ENCODE data around the gene PLA2G4A.

Gene PLA2G4A

DNA sequence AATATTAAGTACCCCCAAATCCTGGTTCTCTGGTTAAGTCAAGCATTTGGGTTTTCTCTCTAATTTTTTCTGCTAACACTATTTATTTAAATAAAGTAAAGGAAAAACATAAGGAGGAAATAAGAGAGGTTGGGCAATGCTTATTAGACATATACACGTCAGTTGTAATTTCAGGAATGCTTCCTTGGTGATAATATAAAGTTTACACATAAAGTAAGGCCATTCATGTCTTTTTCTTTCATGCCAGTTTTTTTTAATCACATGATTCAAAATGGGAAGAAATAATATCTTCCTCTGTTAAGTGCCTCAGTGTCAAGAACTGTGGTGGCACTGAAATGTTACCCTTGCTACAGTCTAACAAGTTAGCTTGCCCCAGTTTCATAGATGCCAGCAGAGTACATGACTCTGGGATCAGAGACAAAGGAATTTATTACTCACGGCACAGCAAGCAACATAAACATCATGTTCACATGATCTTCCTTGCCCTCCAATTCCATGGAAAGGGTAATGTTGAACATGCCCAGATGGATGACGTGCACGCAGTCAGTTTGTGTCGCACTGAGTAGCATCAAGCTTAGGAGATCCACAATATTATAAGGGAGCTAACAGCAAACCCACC lies 184.9 kb downstream of the PLA2G4A start:
- no peak for DNase-seq (ENCODE audit: low read depth in 1 of 2, low spot score in 1 of 2)

GRCh38 chr1:187018291-187018690 lies 189.5 kb downstream of the PLA2G4A start:
- DNase-seq (ENCODE audit: low read depth in 1 of 2, low spot score in 1 of 2): no peak

GRCh38 chr1:187027253-187027652 lies 198.5 kb downstream of the PLA2G4A start:
- DNase-seq (ENCODE audit: low read depth in 1 of 2, low spot score in 1 of 2): no peak

GRCh38 chr1:187032316-187032981 lies 203.7 kb downstream of the PLA2G4A start:
- no peak for DNase-seq (ENCODE audit: low read depth in 1 of 2, low spot score in 1 of 2)

DNA sequence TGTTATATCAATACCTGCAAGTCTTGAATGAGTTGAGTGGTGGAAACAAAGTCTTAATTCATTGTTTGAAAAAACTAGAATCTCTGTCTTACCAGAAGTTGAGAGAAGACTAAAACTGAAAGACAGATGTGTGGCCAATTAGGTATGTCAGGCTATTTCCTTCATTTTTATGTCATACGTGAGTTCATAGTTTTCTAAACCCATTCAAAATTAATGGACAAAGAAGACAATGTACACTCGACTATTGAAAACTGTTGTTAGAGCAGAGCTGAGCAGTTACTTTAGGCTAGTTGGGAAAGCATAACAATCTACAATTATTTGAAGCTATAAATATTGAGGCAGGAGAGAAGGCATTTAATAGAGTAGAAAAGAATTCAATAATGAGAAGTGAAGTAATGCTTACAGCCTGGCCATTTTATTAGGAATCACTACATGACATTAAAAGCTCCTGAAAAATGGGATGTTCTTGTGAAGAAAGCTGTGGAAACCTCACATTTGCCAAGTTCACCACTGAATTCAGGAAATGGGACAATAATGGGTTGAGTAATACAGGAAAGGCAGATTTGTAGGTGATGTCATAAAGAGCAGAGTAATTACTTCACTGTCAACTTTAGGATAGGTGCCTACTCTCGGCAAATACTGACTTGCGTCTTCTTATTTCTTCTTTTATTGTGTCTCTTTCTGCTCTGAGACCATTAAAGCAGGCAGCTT lies 204.4 kb downstream of the PLA2G4A start:
- DNase-seq (ENCODE audit: low read depth in 1 of 2, low spot score in 1 of 2): no peak

GRCh38 chr1:187033693-187034390 lies 205.1 kb downstream of the PLA2G4A start:
- DNase-seq (ENCODE audit: low read depth in 1 of 2, low spot score in 1 of 2): no peak

DNA sequence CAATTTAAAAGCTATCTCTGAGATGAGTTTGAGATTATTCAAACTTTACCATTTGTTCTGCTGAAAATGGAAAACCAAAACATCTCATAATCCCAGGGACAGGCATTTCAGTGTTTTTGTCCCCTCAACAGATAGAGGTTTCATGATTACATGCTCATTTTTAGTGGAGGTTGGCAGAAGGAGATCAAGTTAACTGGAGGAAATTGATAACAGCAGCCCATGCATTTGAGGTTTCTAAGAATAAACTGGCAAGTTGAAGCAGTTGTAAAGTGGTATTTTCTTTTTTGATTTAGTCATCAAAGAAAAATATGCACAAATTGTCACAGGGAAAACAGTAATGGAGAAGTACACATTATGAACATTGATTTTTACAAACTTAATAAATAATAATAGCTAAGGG lies 205.8 kb downstream of the PLA2G4A start:
- DNase-seq (ENCODE audit: low read depth in 1 of 2, low spot score in 1 of 2): no peak

GRCh38 chr1:187037973-187038553 lies 209.3 kb downstream of the PLA2G4A start:
- DNase-seq (ENCODE audit: low read depth in 1 of 2, low spot score in 1 of 2): no peak
